Heart left ventricle (tissue), 16 donors: Measurements from ENCODE around the gene PHC3. TPM values are rescaled to one million over a fixed set of nuclear protein-coding genes. Genes with fewer than 3 reads are reported as not detected.

ENCODE experiments used
- ATAC-seq, 4 donors: fragments of 200-7000 bp; cut with Tn5 transposase; one replicate each; pipeline ENCODE4 v1.9.1; 2020 to 2022; ENCODE audit warnings: moderate library complexity in 4 of 4, mild to moderate bottlenecking in 3 of 4, moderate number of reproducible peaks in 1 of 4
- DNase-seq, 5 donors: peaks; one replicate each; pipeline ENCODE4 v3.0.0-alpha.2; 2020
- H3K27ac ChIP-seq, 12 donors: fragments of 200-600 bp; sonication (generic) in 4 of 12; one replicate each; pipeline versions ENCODE4 v1.5.0 to v1.8.0; 2016 to 2022; ENCODE audit warnings: mild to moderate bottlenecking in 2 of 12
- H3K27me3 ChIP-seq, 9 donors: fragments of 200-600 bp; sonication (generic) in 2 of 9; one replicate each; pipeline versions ENCODE4 v1.5.1 to v1.8.0; 2016 to 2022; ENCODE audit warnings: mild to moderate bottlenecking in 3 of 9
- H3K36me3 ChIP-seq, 9 donors: fragments of 200-600 bp; sonication (generic) in 2 of 9; one replicate each; pipeline versions ENCODE4 v1.5.0 to v1.8.0; 2018 to 2022; ENCODE audit warnings: mild to moderate bottlenecking in 2 of 9
- H3K4me1 ChIP-seq, 12 donors: fragments of 200-600 bp; sonication (generic) in 4 of 12; one replicate each; pipeline versions ENCODE4 v1.5.0 to v1.8.0; 2016 to 2022; ENCODE audit warnings: mild to moderate bottlenecking in 3 of 12
- H3K4me3 ChIP-seq, 12 donors: fragments of 200-600 bp; sonication (generic) in 4 of 12; one replicate each; pipeline versions ENCODE4 v1.5.0 to v1.8.0; 2017 to 2022; ENCODE audit warnings: mild to moderate bottlenecking in 9 of 12, moderate library complexity in 4 of 12
- H3K9me3 ChIP-seq, 12 donors: fragments of 200-600 bp; sonication (generic) in 4 of 12; one replicate each; pipeline versions ENCODE4 v1.5.0 to v1.8.0; 2016 to 2022; ENCODE audit warnings: mild to moderate bottlenecking in 1 of 12
- CTCF ChIP-seq, 12 donors: fragments of 200-600 bp; sonication (generic) in 4 of 12; IDR thresholded peaks; one replicate each; pipeline versions ENCODE4 v1.5.0 to v1.8.0; 2018 to 2022; ENCODE audit warnings: antibody characterized with exemption in 12 of 12, mild to moderate bottlenecking in 5 of 12
- POLR2A ChIP-seq, 2 donors: fragments of 450-650 bp; IDR thresholded peaks; one replicate each; pipeline ENCODE4 v1.6.1; 2017; ENCODE audit warnings: antibody characterized with exemption in 2 of 2, mild to moderate bottlenecking in 2 of 2, moderate library complexity in 2 of 2
- WGBS, 4 donors: extraction: QIAGEN DNeasy Blood & Tissue Kit in 2 of 4; methylation state at CpG; one replicate each; pipeline versions ENCODE4 v1.1.5 to v1.1.7; 2013 to 2018; 5-methylcytosine and 5-hydroxymethylcytosine counted together
- intact Hi-C, 10 donors: fragments of 100-400 bp; cut with DNase I; formaldehyde crosslinking; loops; one replicate each; pipeline versions ENCODE4 v1.11.1 to v1.14.2; 2022
- polyA plus RNA-seq, 2 donors: library from polyadenylated mRNA; stranded (reverse); fragments of 200-250 nt; gene quantifications; one replicate each; pipeline ENCODE4 v1.2.3, GENCODE V29; 2013
- total RNA-seq, 9 donors: library from RNA; depleted of rRNA in 2 of 9; stranded (reverse); fragments of >200 nt in 2 of 9; fragmentation: NEBNext Ultra II Directional in 3 of 9; extraction: Animal tissue kit (Norgen Biotek cat#: 25700) in 3 of 9; gene quantifications; one replicate each; pipeline versions ENCODE4 v1.1.0 to v1.2.4, GENCODE V29; 2016 to 2023
- donor health status: ischemic (EF 13 %, LVEDD 7.1; RV severe dilation, severe dysfunction).
- donor health status: healthy with polysubstance abuse.
- donor health status: DM: no; HTN: yes; CAD: no.
- donor health status: DM: no; HTN: no; CAD: no.
- donor health status: ischemic (EF 25% LVEDD 6.9; RV normal size, moderate dysfunction).
- donor health status: ischemic (EF 25% LVEDD 5.7; RV mildly dilated, moderate dysfunction).
- donor health status: healthy.
- donor health status: DM: yes; HTN: yes; CAD: no.
- donor health status: ischemic (EF 35%, LVEDD 5.7; RV mildly dilated, moderate dysfunction).
- donor health status: nonischemic (EF 11% LVEDD 7.7; RV severe dilation, severe dysfunction).
- donor health status: DM: yes; HTN: yes; CAD: no.
- donor health status: PGD.
- donor health status: ischemic (EF 29% LVEDD 5.4; RV normal size, mild dysfunction).
- donor health status: nonischemic (EF 23%, LVEDD 6.1; RV moderate dilation, normal function).

PHC3 gene
- total and polyA plus RNA-seq, 11 donors, result 5.7 to 83.8 (median 42.4) TPM

DNA sequence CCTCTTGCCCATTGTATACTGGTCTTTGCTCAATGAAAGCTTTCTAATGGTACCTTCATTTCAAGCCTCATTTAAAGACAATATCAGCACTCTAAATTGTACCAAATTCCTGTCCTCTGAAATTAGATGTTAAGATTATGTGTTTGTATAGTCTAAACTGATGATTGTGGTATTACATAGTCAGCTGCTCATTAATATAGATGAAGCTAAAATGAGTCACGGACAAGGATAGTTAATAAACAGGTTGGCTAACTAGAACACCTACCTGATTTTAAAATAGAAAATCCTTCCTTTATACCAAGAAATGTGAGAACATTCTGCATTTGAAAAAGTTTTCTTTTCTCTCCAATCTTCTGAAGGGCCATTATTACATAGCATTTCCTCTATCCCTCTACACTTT lies 43.6 kb upstream of the PHC3 start:
- Histone ChIP-seq H3K36me3 (no peaks in the 10 kb centered on the region), H3K27me3 (no peaks in the 10 kb centered on the region), H3K9me3 (no peaks in the 10 kb centered on the region), H3K4me3 (no peak overlapping the region), H3K4me1 (peaks cover 0 to 30% (median 14%) of the 10 kb centered on the region in 12 donors), H3K27ac (no peak overlapping the region)
- intact Hi-C loops, result no loop called here
- no peak for DNase-seq
- TF ChIP-seq CTCF (IDR thresholded peaks at IDR 0.05), result no peak
- no peak for TF ChIP-seq POLR2A (IDR thresholded peaks at IDR 0.05)
- no peak for ATAC-seq
- 43 to 98% (median 97%) methylated on average over 1 of the region's 1 CpG for WGBS, 4 donors

GRCh38 chr3:170222647-170223541 lies 41.4 kb upstream of the PHC3 start:
- Histone ChIP-seq H3K9me3 (peaks cover 0 to 8% (median 0%) of the 10 kb centered on the region in 12 donors), H3K27ac (peak overlapping the region; percentile 54 to 95 (median 89)), H3K27me3 (no peaks in the 10 kb centered on the region), H3K4me3 (peak overlapping the region; percentile 73 to 99 (median 86)), H3K36me3 (no peaks in the 10 kb centered on the region), H3K4me1 (peaks cover 0 to 21% (median 12%) of the 10 kb centered on the region in 12 donors)
- WGBS, 4 donors, result 1% methylated on average over 29 to 42 of the region's 42 CpGs
- ATAC-seq, result peak in 3 of 4 donors; percentile 14 to 64 (median 46)
- intact Hi-C loops, result loop anchor here in 3 of 10 donors (5.0 kb wide), 2 partner anchors 41 to 134 kb away; partner anchors contain the start of genes PHC3 (in 3 of the 3) and SKIL (in 2 of the 3)
- peak in 4 of 5 donors; percentile 31 to 78 (median 50) for DNase-seq
- TF ChIP-seq POLR2A (IDR thresholded peaks at IDR 0.05), result no peak
- TF ChIP-seq CTCF (IDR thresholded peaks at IDR 0.05), result peak in 2 of 12 donors; percentile 9 to 17

DNA sequence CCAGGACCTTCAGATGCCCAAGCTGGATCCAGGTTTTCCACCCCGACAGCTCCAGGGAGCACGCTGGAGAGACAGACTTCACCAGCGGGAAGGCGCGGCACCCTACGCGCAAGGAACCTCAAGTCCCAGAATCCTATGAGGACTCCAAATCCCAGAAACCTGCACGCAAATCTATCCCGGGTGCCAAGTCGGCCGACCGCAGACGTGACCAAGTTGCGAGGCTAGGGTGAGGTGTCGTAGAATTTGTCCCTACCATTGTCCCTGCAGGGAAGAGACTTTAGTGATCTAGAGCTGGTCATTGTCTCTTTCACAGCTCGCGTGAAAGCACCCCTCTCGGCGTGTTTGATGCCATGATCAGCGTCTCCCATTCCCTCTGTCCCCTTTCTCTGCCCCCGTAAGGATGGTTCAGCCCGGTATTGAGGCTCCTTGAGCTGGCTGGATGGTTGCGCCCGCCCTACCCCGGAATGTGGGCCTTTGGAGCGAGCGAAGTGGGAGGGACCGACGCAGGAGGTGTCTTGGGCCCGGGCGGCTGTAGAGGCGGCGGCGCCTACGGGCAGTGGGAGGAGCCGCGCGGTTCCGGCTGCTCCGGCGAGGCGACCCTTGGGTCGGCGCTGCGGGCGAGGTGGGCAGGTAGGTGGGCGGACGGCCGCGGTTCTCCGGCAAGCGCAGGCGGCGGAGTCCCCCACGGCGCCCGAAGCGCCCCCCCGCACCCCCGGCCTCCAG lies 40.6 kb upstream of the PHC3 start, which contains the start of gene PRKCI:
PRKCI (plus strand) TSS at position 501 of the 723 bp plus-strand sequence. CDS start 246 bp downstream, outside the sequence.
- peaks cover 0 to 18% (median 9%) of the 10 kb centered on the region in 12 donors for H3K4me1 ChIP-seq
- peak within 1 kb of the TSS; percentile 73 to 99 (median 86) for H3K4me3 ChIP-seq
- peak; percentile 99 to 100 (median 100) for ATAC-seq
- DNase-seq, result peak; percentile 95 to 98 (median 97)
- TF ChIP-seq CTCF (IDR thresholded peaks at IDR 0.05) (no peak), POLR2A (IDR thresholded peaks at IDR 0.05) (peak in 1 of 2 donors; percentile 91)
- intact Hi-C loops, result loop anchor here in 3 of 10 donors (5.0 kb wide), 2 partner anchors 40 to 135 kb away; partner anchors contain the start of genes PHC3 (in 3 of the 3) and SKIL (in 2 of the 3)
- peak within 1 kb of the TSS; percentile 54 to 95 (median 89) for H3K27ac ChIP-seq
- 0 to 1% (median 1%) methylated on average over 28 to 60 of the region's 60 CpGs for WGBS, 4 donors
- H3K36me3 ChIP-seq, result no peaks in the 10 kb centered on the region
- H3K27me3 ChIP-seq, result no peaks in the 10 kb centered on the region
- peaks cover 0 to 8% (median 0%) of the 10 kb centered on the region in 12 donors for H3K9me3 ChIP-seq
